IPS-NIHi7 (cell line): ENCODE data around the gene OR2AJ1.

ENCODE experiments used
- DNase-seq: peaks from one replicate; pipeline ENCODE4 v3.0.0; 2012; ENCODE audit warnings: mixed read lengths; ENCODE audit errors: extremely low spot score

OR2AJ1 gene, protein sequence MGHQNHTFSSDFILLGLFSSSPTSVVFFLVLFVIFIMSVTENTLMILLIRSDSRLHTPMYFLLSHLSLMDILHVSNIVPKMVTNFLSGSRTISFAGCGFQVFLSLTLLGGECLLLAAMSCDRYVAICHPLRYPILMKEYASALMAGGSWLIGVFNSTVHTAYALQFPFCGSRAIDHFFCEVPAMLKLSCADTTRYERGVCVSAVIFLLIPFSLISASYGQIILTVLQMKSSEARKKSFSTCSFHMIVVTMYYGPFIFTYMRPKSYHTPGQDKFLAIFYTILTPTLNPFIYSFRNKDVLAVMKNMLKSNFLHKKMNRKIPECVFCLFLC

GRCh38 chr1:247924868-247925267 lies at the start of gene OR2AJ1:
Gene OR2AJ1 (plus strand): TSS chr1:247924889. CDS start chr1:247933769, 8,880 bp downstream.
- no peak for DNase-seq

DNA sequence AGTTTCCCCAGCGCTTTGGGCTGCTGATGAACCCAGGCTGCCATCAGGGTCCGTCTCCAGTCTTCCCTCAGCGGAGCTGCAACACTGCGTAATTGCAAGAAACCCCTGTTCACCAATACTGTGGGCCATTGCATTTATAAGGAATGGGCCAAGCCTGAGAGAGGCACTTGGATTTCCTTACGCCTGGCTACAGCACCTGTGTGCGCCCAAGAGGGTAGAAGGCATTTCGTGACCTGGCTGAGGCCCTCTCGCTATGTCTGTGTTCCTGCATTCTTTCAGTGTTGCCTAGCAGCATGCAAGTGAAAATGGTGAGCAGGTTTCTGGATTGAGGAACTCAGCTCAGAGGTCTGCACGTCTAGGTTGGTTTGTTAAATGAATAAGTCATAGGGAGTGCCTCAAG lies 41.3 kb upstream of the OR2AJ1 start:
- no peak for DNase-seq

DNA sequence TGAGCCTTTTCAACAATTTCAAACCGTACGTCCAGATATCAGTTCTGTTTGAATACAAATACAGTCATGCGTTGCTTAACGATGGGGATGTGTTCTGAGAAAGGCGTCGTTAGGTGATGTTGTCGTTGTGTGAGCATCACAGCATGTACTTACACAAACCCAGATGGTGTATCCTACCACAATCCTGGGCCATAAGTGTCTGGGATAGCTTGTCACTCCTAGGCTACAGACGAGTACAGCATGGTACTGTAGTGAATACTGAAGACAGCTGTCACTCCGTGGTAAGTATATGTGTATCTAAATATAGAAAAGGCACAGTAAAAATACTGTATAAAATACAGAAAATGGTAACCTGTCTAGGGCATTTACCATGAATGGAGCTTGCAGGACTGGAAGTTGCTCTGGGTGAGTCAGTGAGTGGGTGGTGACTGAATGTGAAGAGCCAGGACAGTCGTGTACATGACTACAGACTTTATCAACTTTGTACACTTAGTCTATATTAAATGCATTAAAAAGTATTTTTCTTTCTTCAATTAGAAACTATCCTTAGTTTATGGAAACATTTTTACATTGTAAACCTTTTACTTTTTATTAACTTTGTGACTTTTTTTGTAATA lies 39.8 kb upstream of the OR2AJ1 start:
- no peak for DNase-seq

- DNase-seq = no peak
Measured at GRCh38 chr1:247895163-247895637, 29.5 kb upstream of the OR2AJ1 start, which contains the start of gene OR2W3. Gene OR2W3 (plus strand): TSS chr1:247895587. CDS start chr1:247895587, 0 bp downstream.

DNA sequence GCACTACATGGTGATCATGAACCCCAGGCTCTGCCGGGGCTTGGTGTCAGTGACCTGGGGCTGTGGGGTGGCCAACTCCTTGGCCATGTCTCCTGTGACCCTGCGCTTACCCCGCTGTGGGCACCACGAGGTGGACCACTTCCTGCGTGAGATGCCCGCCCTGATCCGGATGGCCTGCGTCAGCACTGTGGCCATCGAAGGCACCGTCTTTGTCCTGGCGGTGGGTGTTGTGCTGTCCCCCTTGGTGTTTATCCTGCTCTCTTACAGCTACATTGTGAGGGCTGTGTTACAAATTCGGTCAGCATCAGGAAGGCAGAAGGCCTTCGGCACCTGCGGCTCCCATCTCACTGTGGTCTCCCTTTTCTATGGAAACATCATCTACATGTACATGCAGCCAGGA lies 28.7 kb upstream of the OR2AJ1 start:
- DNase-seq = no peak

GRCh38 chr1:247904122-247904521 lies 20.6 kb upstream of the OR2AJ1 start:
- no peak for DNase-seq

DNA sequence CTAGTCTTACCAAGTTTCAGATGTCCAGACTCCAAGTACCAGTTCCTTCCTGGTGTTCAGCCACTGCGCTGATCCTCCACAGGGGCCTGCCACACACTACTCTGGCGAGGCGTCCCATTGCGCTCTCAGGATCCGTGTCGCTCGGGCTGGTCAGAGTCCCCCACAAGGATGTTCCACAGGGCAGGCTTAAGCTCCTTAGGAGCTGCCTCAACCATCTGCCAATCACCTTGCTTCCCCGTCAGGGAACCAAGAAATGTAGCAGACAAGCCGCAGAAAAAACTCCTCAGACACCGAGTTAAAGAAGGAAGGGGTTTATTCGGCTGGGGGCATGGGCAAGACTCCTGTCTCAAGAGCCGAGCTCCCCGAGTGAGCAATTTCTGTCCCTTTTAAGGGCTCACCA lies 19.5 kb upstream of the OR2AJ1 start:
- no peak for DNase-seq

- no peak for DNase-seq
Measured at GRCh38 chr1:247905910-247906503, 18.7 kb upstream of the OR2AJ1 start.

DNA sequence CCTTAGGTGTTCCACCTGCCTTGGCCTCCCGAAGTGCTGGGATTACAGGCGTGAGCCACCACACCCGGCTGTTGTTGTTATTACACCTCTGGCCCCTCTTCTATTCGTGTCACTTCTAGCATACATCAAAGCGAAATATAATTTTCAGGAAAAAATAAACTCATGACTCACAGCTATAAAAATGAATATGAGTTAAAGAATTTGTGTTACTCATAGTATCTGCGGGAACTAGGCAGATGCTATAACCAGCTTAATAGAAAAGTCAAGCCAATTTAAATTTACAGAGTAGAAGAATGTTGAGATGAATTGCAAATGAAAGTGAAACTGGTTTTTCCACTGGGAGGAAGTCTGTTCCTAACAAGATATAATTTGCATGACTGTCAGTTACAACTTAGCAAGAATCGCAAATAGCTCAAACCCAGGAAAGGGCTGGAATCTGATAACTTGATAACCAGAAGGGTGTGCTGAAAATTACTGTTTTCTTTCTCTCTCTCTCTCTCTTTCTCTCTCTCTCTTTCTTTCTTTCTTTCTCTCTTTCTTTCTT lies 18.1 kb upstream of the OR2AJ1 start:
- DNase-seq = no peak

DNA sequence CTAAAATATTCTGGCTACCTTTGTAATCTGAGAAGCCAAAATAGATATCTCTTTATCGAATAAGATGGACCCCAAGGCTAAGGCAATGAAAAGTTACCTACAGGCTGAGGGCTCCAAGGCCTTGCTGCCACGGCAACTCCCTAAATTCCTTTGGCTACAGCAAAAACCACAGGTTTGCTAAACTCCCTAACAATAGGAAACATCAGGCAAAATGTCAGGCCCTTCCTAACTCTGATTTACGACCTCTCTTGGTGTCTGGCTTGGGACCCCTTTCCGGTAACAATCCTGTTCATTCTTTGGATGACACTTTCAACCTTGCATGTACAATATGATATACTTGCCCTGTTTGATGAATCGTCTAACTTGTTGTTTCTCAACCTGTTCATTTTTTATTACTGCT lies 15.9 kb upstream of the OR2AJ1 start:
- no peak for DNase-seq

- DNase-seq = no peak
Measured at GRCh38 chr1:247913786-247914185, 10.9 kb upstream of the OR2AJ1 start.

DNA sequence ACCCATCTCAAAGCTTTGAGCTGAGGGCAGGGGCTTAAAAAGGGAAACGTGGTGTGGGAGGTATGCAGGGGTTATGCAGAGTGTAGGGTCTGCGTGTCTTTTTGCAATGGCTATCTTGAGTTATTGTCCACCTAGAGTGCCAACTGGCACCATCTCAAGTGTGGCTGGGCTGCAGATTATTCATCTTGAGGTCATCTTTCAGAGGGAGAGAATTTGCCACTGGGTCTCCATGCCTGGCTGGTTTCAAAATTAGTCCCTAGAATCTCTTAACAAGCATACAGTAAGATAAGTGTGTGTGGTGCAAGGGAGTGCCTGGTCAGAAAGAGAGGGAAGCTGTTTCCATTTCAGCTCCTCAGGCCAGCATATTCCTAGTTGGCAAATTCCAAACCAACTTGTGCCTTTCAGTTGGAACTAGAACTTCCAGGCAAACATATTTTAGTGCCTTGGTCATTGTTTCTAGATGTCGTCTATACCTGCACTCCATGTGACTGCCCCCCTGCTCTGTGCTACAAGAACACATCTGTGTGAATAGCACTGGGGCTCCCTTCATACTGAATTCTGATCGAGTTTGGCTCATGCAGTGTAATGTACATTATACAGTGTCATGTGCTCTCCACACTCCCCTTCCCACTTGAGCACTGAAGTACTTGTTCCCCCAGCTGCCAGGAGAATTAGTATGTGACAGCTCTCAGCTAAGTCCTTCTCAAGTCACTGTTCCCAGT lies 9.6 kb upstream of the OR2AJ1 start:
- no peak for DNase-seq

- no peak for DNase-seq
Measured at GRCh38 chr1:247919952-247920351, 4.7 kb upstream of the OR2AJ1 start, which contains the start of gene OR2T8. Gene OR2T8 (plus strand): TSS chr1:247920252. CDS start chr1:247921018, 766 bp downstream.

DNA sequence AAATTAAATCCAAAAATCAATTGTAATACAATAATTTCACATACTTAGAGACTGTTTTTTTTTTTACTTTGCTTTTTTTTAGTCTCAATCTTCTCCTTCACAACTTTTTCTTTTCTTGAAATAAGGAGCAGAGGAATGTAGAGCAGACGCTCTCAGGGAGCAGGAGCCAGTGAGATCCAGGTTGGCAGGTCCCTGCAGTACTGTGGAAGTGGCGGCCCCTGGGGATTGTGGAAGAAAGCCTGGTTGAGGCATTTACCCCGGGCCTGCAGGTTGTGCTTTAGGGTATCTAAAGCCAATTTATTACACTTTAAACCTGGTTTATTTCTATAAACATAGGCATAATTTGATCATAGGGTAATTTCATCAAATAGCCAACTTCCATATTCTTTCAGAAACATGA lies 748 bp upstream of the OR2AJ1 start:
- DNase-seq = no peak

DNA sequence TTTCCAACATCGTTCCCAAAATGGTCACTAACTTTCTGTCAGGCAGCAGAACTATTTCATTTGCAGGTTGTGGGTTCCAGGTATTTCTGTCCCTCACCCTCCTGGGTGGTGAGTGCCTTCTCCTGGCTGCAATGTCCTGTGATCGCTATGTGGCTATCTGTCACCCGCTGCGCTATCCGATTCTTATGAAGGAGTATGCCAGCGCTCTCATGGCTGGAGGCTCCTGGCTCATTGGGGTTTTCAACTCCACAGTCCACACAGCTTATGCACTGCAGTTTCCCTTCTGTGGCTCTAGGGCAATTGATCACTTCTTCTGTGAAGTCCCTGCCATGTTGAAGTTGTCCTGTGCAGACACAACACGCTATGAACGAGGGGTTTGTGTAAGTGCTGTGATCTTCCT lies 9.3 kb downstream of the OR2AJ1 start:
- no peak for DNase-seq

DNA sequence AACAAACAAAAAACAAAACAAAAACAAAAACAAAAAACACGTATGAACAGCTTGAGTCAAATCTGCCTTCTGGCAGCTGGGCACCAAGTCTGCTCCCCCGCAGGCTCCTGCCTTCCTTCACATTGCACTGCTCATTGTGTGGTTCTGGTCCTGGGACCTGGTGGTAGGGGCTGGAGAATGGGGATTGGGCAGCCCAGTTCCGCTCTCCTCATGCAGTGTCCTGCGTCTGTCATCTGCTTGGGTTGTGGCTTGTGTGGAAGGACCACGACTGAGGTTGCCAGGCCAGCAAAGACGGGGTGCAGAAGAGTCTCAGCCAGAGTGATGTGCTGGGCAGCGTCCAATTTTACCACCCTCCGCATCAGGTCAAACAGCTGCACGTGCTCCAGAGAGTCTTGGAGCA lies 11.1 kb downstream of the OR2AJ1 start:
- no peak for DNase-seq

DNA sequence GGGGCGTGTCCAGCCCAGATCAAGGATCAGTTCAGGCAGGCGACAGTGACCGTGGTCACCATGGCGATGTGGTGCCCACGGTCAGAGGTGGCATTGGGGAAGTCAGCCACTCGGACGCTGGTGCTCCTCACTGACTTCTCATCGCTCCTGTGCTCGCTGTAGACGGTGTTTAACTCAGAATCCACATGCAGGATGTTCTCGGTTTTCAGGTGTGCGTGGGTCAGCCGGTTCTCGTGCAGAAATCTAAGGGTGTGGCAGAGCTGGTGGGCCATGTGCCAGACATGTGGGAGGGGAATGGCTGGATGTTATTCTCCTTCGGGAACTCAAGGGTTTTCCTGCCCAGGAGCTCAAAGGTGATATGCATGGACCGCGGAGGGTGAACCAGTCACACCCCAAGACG lies 11.7 kb downstream of the OR2AJ1 start:
- DNase-seq = no peak

DNA sequence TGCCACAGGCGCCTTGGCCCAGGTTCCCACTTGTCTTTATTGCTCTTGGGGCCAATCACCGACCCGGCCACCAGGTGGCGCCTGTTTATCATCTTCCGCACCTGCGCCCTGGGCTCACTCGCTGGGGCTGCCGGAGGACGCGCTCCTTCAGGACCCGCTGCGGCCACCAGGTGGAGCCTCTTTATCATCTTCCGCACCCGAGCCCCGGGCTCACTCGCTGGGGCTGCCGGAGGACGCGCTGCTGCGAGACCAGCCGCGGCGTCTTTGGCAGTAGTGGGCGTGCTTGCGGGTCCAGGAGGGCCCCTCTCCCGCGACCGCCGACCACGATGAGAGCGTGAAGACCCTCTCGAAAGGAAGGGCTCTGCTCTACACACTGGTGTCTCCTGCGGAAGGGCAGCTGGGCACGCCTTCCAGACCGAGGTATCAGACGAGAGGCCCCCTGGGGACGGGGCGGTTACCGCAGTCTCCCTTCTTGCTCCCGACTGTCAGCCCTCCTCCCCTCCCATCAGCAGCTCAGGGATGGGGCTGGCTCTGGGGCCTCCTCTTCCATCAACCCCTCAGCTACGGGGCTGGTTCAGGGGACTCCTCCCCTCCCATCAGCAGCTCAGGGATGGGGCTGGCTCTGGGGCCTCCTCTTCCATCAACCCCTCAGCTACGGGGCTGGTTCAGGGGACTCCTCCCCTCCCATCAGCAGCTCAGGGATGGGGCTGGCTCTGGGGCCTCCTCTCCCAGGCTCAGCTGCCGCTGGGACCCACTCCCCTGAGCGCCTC lies 12.5 kb downstream of the OR2AJ1 start:
- DNase-seq = peak; percentile 67

DNA sequence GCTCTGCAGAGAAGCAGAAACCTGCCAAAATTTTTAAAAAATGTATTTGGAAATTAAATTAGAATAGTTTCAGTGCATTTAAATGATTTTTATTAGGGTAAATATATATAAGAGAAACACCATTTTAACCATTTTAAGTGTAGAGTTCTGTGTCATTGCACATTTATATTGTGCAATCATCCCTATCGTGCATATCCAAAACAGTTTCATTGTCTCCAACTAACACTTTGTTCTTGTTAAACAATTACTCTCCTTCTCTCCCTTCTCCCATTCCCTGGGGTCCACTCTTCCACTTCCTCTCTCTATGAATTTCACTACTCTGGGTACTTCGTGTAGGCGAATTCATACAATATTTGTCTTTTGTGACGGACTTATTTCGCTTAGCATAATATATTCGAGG lies 17.9 kb downstream of the OR2AJ1 start:
- DNase-seq = no peak

GRCh38 chr1:247948558-247948957 lies 23.9 kb downstream of the OR2AJ1 start, which contains the start of gene OR2L8:
Gene OR2L8 (plus strand): TSS chr1:247948858. CDS start chr1:247948858, 0 bp downstream.
- no peak for DNase-seq

DNA sequence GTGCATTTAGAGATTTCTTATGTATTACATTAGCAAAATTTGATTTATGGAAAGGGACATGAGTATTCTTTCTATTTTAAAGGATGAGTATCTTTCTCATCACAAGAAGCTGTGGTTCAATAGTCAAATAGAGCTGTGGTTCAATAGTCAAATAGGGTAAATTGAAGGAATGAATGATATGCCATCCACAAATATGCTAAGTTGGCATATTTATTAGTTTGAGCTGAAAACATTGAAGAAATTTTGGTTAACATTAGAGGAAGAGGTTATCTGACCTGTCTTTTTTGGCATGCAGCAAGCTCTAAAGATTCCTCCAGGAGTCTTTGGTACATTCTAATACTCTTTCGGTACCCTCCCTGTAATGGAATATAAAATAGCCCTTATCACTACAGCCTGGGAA lies 28.7 kb downstream of the OR2AJ1 start:
- no peak for DNase-seq
